ENCODE measurements around the gene ARHGAP15.

ARHGAP15 gene

GRCh38 chr2:143155661-143156060 is 26.4 kb downstream of the ARHGAP15 start:
- no peaks in the 10 kb centered on the region; the same call in 1 of the 2 replicates for H3F3A ChIP-seq (ENCODE audit: insufficient read depth)
- H3K9ac ChIP-seq (ENCODE audit: low read length): no peak overlapping the region
- TF ChIP-seq EZH2phosphoT487 (conservative IDR thresholded peaks at IDR 0.05; ENCODE audit: low read length) (no peak), CTCF (IDR thresholded peaks at IDR 0.05; ENCODE audit: insufficient read depth, low read length, poor library complexity, severe bottlenecking) (no peak)
- H3K4me2 ChIP-seq (ENCODE audit: low read depth, low read length, poor library complexity, severe bottlenecking): no peak overlapping the region
- no peak overlapping the region for H3K27ac ChIP-seq (ENCODE audit: low read depth, low read length)
- H3K9me2 ChIP-seq (replicated peaks; ENCODE audit: insufficient read depth, low read length): no peaks in the 10 kb centered on the region
- H3K27me3 ChIP-seq (ENCODE audit: low read length): no peaks in the 10 kb centered on the region
- H3K9me3 ChIP-seq (ENCODE audit: insufficient read depth, low read length): no peaks in the 10 kb centered on the region
- H4K20me1 ChIP-seq (ENCODE audit: low read depth, low read length): 0 out of 2 replicates have a peak, but pooled peaks cover 3% of the 10 kb centered on the region
- no peak overlapping the region for H3K4me3 ChIP-seq (ENCODE audit: insufficient read depth, low read length, poor library complexity, severe bottlenecking)
- H3K79me2 ChIP-seq (ENCODE audit: insufficient read depth, low read length): peaks cover 63% of the 10 kb centered on the region
- H2AFZ ChIP-seq (ENCODE audit: low read depth, low read length, severe bottlenecking): no peak overlapping the region
- peaks cover 11% of the 10 kb centered on the region; the same call in 1 of the 2 replicates for H3K36me3 ChIP-seq (ENCODE audit: low read length)

GRCh38 chr2:143157001-143157400 is 27.8 kb downstream of the ARHGAP15 start:
- Histone ChIP-seq H3K9me2 (replicated peaks; ENCODE audit: insufficient read depth, low read length) (no peaks in the 10 kb centered on the region), H3K9ac (ENCODE audit: low read length) (no peak overlapping the region), H3K27me3 (ENCODE audit: low read length) (no peaks in the 10 kb centered on the region), H3K4me2 (ENCODE audit: low read depth, low read length, poor library complexity, severe bottlenecking) (no peak overlapping the region), H3K79me2 (ENCODE audit: insufficient read depth, low read length) (peaks cover 49% of the 10 kb centered on the region), H3K36me3 (ENCODE audit: low read length) (peaks cover 11% of the 10 kb centered on the region; the same call in 1 of the 2 replicates), H2AFZ (ENCODE audit: low read depth, low read length, severe bottlenecking) (no peak overlapping the region), H3K4me3 (ENCODE audit: insufficient read depth, low read length, poor library complexity, severe bottlenecking) (no peak overlapping the region), H4K20me1 (ENCODE audit: low read depth, low read length) (0 out of 2 replicates have a peak, but pooled peaks cover 3% of the 10 kb centered on the region), H3F3A (ENCODE audit: insufficient read depth) (no peaks in the 10 kb centered on the region; the same call in 1 of the 2 replicates), H3K9me3 (ENCODE audit: insufficient read depth, low read length) (no peaks in the 10 kb centered on the region), H3K27ac (ENCODE audit: low read depth, low read length) (no peak overlapping the region)
- TF ChIP-seq EZH2phosphoT487 (conservative IDR thresholded peaks at IDR 0.05; ENCODE audit: low read length) (no peak), CTCF (IDR thresholded peaks at IDR 0.05; ENCODE audit: insufficient read depth, low read length, poor library complexity, severe bottlenecking) (no peak)

GRCh38 chr2:143157418-143157817 is 28.2 kb downstream of the ARHGAP15 start:
- H3K36me3 ChIP-seq (ENCODE audit: low read length): peaks cover 11% of the 10 kb centered on the region; the same call in 1 of the 2 replicates
- no peak overlapping the region for H3K9ac ChIP-seq (ENCODE audit: low read length)
- H3K27me3 ChIP-seq (ENCODE audit: low read length): no peaks in the 10 kb centered on the region
- no peak overlapping the region for H3K27ac ChIP-seq (ENCODE audit: low read depth, low read length)
- 0 out of 2 replicates have a peak, but pooled peaks cover 3% of the 10 kb centered on the region for H4K20me1 ChIP-seq (ENCODE audit: low read depth, low read length)
- H3F3A ChIP-seq (ENCODE audit: insufficient read depth): no peaks in the 10 kb centered on the region; the same call in 1 of the 2 replicates
- no peaks in the 10 kb centered on the region for H3K9me2 ChIP-seq (replicated peaks; ENCODE audit: insufficient read depth, low read length)
- H3K79me2 ChIP-seq (ENCODE audit: insufficient read depth, low read length): peaks cover 47% of the 10 kb centered on the region
- H3K4me2 ChIP-seq (ENCODE audit: low read depth, low read length, poor library complexity, severe bottlenecking): no peak overlapping the region
- no peak overlapping the region for H2AFZ ChIP-seq (ENCODE audit: low read depth, low read length, severe bottlenecking)
- no peak overlapping the region for H3K4me3 ChIP-seq (ENCODE audit: insufficient read depth, low read length, poor library complexity, severe bottlenecking)
- no peaks in the 10 kb centered on the region for H3K9me3 ChIP-seq (ENCODE audit: insufficient read depth, low read length)
- no peak for TF ChIP-seq CTCF (IDR thresholded peaks at IDR 0.05; ENCODE audit: insufficient read depth, low read length, poor library complexity, severe bottlenecking)
- no peak for TF ChIP-seq EZH2phosphoT487 (conservative IDR thresholded peaks at IDR 0.05; ENCODE audit: low read length)

Measured in SU-DHL-6 (cell line).